ENCODE data around the gene ANKRD11. TPM values are rescaled to one million over a fixed set of nuclear protein-coding genes. Genes with fewer than 3 reads are reported as not detected.

The ANKRD11 gene
- total and polyA plus RNA-seq, 2 donors (not counting 3 experiments of a cell fraction or from before 2014, with no cell fraction given): 55.8 to 191 TPM

DNA sequence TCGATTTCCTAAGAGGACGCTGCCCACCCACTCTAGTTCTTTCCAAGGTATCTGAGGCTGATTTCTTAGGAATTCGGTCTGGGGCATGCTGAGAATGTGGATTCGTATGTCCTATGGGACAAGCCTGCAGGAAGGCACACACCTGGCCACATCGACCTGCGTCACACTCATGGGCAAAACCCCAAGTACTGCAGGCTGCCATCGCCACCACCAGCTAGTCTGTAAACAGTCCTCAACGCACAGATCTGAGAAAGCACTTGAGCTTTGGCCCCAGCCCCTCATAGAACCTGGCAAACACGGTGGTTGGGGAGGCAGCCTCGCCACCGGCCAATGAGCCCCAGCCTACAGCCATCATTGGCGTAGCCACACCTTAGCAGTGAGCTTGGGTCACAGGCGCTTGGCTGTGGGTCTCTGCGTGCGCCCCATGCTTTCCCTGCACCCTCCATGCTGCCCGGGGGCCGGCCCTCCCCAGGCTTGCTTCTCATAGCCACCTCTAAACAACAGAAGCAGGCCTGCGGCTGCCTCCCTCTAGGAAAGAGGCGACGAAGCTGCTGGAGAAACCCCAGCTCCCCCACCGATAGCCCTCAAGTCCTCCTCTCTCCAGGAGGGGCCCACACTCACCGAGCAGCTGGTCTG is 197.8 kb downstream of the ANKRD11 start:
- no peak overlapping the region for H3K27ac ChIP-seq (ENCODE audit: insufficient read depth, low read depth, low read length)
- ChIA-PET POLR2A (no interaction called here), CTCF (interaction anchor here (0.6 to 2.1 kb wide), 6 partner anchors 11 to 265 kb away, joined by 3 to 6 read pairs (median 3); no protein-coding TSS in a partner anchor)
- H3K9ac ChIP-seq (replicated peaks; ENCODE audit: extremely low read depth, insufficient read depth, low read length): no peak overlapping the region
- FAIRE-seq: no peak
- H3K79me2 ChIP-seq (ENCODE audit: control insufficient read depth, insufficient read depth, low read length): peaks cover 60% of the 10 kb centered on the region
- no peak overlapping the region for H3K4me3 ChIP-seq (replicated peaks in 1 of 3; ENCODE audit: insufficient read depth in 1 of 3, low read depth in 1 of 3, low read length in 3 of 3)
- intact Hi-C loops (cut with micrococcal nuclease) (no loop called here), dilution Hi-C loops (cut with MboI; ENCODE audit: extremely low pct_ligation_motif_present, low sequenced_read_pairs) (no loop called here)
- H3K9me3 ChIP-seq (replicated peaks; ENCODE audit: control insufficient read depth, insufficient read depth, low read length): no peaks in the 10 kb centered on the region
- H3K27me3 ChIP-seq (ENCODE audit: control insufficient read depth in 2 of 2, insufficient read depth in 2 of 2, low read length in 2 of 2): no peaks in the 10 kb centered on the region
- H3K4me2 ChIP-seq (ENCODE audit: insufficient read depth, low read length): no peak overlapping the region
- H2AFZ ChIP-seq (ENCODE audit: low read depth, low read length): no peak overlapping the region
- peaks cover 9% of the 10 kb centered on the region for H3K4me1 ChIP-seq (ENCODE audit: control insufficient read depth, extremely low read depth, insufficient read depth, low read length)
- TF ChIP-seq MYC (IDR thresholded peaks at IDR 0.05; ENCODE audit: low read depth, low read length) (no peak), POLR2A (IDR thresholded peaks at IDR 0.05; ENCODE audit: low read depth, low read length) (no peak)
- no peak for DNase-seq (ENCODE audit: low read depth, low spot score)
- no peaks in the 10 kb centered on the region for H4K20me1 ChIP-seq (replicated peaks; ENCODE audit: control insufficient read depth, extremely low read depth, insufficient read depth, low read length)
- H3K36me3 ChIP-seq (ENCODE audit: control insufficient read depth in 2 of 2, extremely low read depth in 1 of 2, insufficient read depth in 2 of 2, low read length in 2 of 2): peaks cover 4 to 21% of the 10 kb centered on the region in 2 experiments
- no peaks in the 10 kb centered on the region for H3K9me1 ChIP-seq (replicated peaks; ENCODE audit: control insufficient read depth, extremely low read depth, insufficient read depth, low read length)
- BruUV-seq (replicated peaks): no TSS peak

GRCh38 chr16:89291776-89292175 is 198.6 kb downstream of the ANKRD11 start:
- Histone ChIP-seq H3K9me3 (replicated peaks; ENCODE audit: control insufficient read depth, insufficient read depth, low read length) (no peaks in the 10 kb centered on the region), H3K4me2 (ENCODE audit: insufficient read depth, low read length) (no peak overlapping the region), H2AFZ (ENCODE audit: low read depth, low read length) (no peak overlapping the region), H3K4me1 (ENCODE audit: control insufficient read depth, extremely low read depth, insufficient read depth, low read length) (peaks cover 7% of the 10 kb centered on the region), H3K79me2 (ENCODE audit: control insufficient read depth, insufficient read depth, low read length) (peaks cover 52% of the 10 kb centered on the region), H3K27me3 (ENCODE audit: control insufficient read depth in 2 of 2, insufficient read depth in 2 of 2, low read length in 2 of 2) (no peaks in the 10 kb centered on the region), H3K27ac (ENCODE audit: insufficient read depth, low read depth, low read length) (no peak overlapping the region), H3K9ac (replicated peaks; ENCODE audit: extremely low read depth, insufficient read depth, low read length) (no peak overlapping the region), H4K20me1 (replicated peaks; ENCODE audit: control insufficient read depth, extremely low read depth, insufficient read depth, low read length) (no peaks in the 10 kb centered on the region), H3K9me1 (replicated peaks; ENCODE audit: control insufficient read depth, extremely low read depth, insufficient read depth, low read length) (no peaks in the 10 kb centered on the region), H3K4me3 (replicated peaks in 1 of 3; ENCODE audit: insufficient read depth in 1 of 3, low read depth in 1 of 3, low read length in 3 of 3) (no peak overlapping the region), H3K36me3 (ENCODE audit: control insufficient read depth in 2 of 2, extremely low read depth in 1 of 2, insufficient read depth in 2 of 2, low read length in 2 of 2) (peaks cover 4 to 19% of the 10 kb centered on the region in 2 experiments)
- BruUV-seq (replicated peaks): no TSS peak
- ChIA-PET CTCF (interaction anchor here (0.6 to 1.3 kb wide), 2 partner anchors 42 to 265 kb away, joined by 3 read pairs; no protein-coding TSS in a partner anchor), POLR2A (no interaction called here)
- no peak for FAIRE-seq
- dilution Hi-C loops (cut with MboI; ENCODE audit: extremely low pct_ligation_motif_present, low sequenced_read_pairs) (no loop called here), intact Hi-C loops (cut with micrococcal nuclease) (no loop called here)
- TF ChIP-seq POLR2A (IDR thresholded peaks at IDR 0.05; ENCODE audit: low read depth, low read length) (no peak), EZH2 (IDR thresholded peaks at IDR 0.05; ENCODE audit: borderline replicate concordance, low read depth, low read length, severe bottlenecking) (no peak), CTCF (IDR thresholded peaks at IDR 0.05; ENCODE audit: extremely low read depth in 1 of 2, insufficient read depth in 1 of 2, low read depth in 1 of 2, low read length in 2 of 2) (no peak), GATA2 (IDR thresholded peaks at IDR 0.05; ENCODE audit: insufficient read depth, insufficient read length, low read depth, low read length) (no peak), JUN (IDR thresholded peaks at IDR 0.05; ENCODE audit: borderline replicate concordance, insufficient read depth, insufficient read length, low read depth) (no peak)
- no peak for DNase-seq (ENCODE audit: low read depth, low spot score)
